ENCODE results near the gene GLTPD2.
"Not testable (repeated sequence)": the region's sequence is repeated elsewhere in the genome, so short reads cannot be mapped to it uniquely, and the experiment has no call there.

The GLTPD2 gene

GRCh38 chr17:4815043-4815675 lies 26.4 kb downstream of the GLTPD2 start:
- TF ChIP-seq CTCF (conservative IDR thresholded peaks at IDR 0.05; ENCODE audit: low read depth, low read length): peak; percentile 71
- H3K4me3 ChIP-seq (ENCODE audit: low read depth, low read length): no peak overlapping the region
- DNase-seq (ENCODE audit: low read depth): peak; percentile 52

DNA sequence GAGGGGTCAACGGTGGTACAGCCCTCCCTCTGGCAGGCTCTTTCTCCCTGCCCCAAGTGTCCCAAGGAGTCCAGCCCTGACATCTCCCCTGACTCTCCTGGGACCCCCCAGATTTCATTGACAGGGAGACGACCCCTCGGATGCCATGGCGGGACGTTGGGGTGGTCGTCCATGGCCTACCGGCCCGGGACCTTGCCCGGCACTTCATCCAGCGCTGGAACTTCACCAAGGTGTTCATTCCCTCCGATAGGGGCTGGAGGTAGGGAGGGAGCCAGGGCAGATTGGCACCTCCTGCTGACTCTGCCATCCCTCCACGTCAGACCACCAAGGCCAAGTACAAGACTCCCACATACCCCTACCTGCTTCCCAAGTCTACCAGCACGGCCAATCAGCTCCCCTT lies 28.1 kb downstream of the GLTPD2 start:
- no peak overlapping the region for H3K4me3 ChIP-seq (ENCODE audit: low read depth, low read length)
- DNase-seq (ENCODE audit: low read depth): no peak
- no peak for TF ChIP-seq CTCF (conservative IDR thresholded peaks at IDR 0.05; ENCODE audit: low read depth, low read length)

DNA sequence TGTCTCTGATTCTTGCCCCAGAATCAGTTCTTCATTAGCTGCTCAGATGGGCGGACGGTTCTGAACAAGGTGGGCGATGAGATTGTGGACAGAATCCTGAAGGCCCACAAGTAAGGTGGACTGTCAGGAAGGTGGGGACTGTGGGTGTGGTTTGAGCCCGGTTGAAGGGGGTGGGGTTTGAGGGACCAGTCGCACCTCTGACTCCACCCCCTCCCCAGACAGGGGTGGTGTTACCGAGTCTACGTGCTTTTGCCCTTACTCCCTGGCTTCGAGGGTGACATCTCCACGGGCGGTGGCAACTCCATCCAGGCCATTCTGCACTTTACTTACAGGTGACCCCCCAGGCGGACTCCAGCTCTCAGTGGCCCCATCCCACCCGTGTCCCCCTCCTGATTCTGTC lies 29.5 kb downstream of the GLTPD2 start:
- no peak for TF ChIP-seq CTCF (conservative IDR thresholded peaks at IDR 0.05; ENCODE audit: low read depth, low read length)
- no peak for DNase-seq (ENCODE audit: low read depth)
- H3K4me3 ChIP-seq (ENCODE audit: low read depth, low read length): no peak overlapping the region

GRCh38 chr17:4822835-4823234 lies 34.1 kb downstream of the GLTPD2 start:
- DNase-seq (ENCODE audit: low read depth): no peak
- no peak overlapping the region for H3K4me3 ChIP-seq (ENCODE audit: low read depth, low read length)
- TF ChIP-seq CTCF (conservative IDR thresholded peaks at IDR 0.05; ENCODE audit: low read depth, low read length): no peak

GRCh38 chr17:4823373-4824089 lies 34.8 kb downstream of the GLTPD2 start:
- DNase-seq (ENCODE audit: low read depth): no peak
- no peak for TF ChIP-seq CTCF (conservative IDR thresholded peaks at IDR 0.05; ENCODE audit: low read depth, low read length)

GRCh38 chr17:4827399-4827798 lies 38.6 kb downstream of the GLTPD2 start:
- no peak overlapping the region for H3K4me3 ChIP-seq (ENCODE audit: low read depth, low read length)
- DNase-seq (ENCODE audit: low read depth): no peak
- TF ChIP-seq CTCF (conservative IDR thresholded peaks at IDR 0.05; ENCODE audit: low read depth, low read length): no peak

More at GRCh38 chr17:4823373-4824089, 34.8 kb downstream of the GLTPD2 start:
- H3K4me3 ChIP-seq (ENCODE audit: low read depth, low read length): no peak overlapping the region

- peak overlapping the region; percentile 91 for H3K4me3 ChIP-seq (ENCODE audit: low read depth, low read length)
- DNase-seq (ENCODE audit: low read depth): not testable (repeated sequence)
Measured at GRCh38 chr17:4832829-4833177, 44.0 kb downstream of the GLTPD2 start.
